Brain pericyte (primary cell): ENCODE measurements around the gene KLK13.
A peak's percentile ranks its signal among the peaks of the same experiment; 100 is the strongest.

Experiments used
- DNase-seq: peaks from one replicate; pipeline ENCODE4 v3.0.0-alpha.2; 2012; ENCODE audit warnings: low read depth, low spot score

KLK13 gene, protein sequence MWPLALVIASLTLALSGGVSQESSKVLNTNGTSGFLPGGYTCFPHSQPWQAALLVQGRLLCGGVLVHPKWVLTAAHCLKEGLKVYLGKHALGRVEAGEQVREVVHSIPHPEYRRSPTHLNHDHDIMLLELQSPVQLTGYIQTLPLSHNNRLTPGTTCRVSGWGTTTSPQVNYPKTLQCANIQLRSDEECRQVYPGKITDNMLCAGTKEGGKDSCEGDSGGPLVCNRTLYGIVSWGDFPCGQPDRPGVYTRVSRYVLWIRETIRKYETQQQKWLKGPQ

DNA sequence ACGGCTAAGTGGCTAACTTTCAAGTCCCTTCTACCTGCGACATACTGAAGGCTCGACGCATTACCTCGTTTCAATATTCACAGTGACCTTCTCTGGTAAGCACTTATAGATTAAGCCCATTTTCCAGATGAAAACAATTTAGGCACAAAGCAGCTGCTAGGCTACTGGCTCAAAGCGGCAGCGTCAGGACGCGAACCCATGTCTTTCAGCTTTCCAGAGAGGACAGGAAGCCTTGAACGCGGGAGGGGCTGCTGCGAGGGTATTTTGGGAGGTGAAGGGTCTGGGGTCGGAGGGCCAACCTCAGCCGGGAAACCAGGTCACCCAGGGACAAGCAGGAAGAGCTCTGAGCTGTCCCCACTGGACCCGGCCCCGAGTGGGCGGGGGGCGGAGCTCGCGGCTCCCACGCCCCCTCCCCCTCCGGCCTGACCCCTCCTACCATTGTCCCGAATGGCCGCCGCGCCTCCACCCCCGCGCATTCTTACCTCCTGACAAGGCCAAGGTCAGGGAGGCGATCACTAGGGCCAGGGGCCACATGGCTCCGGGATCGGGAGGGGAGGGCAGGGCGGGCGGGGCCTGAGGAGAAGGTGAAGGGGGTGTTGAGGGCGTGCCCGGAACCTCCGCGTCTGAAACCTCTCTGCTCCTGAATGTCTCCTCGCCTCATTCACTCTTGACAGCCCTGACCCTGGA lies at the start of gene KLK13:
Gene KLK13, minus strand, starts transcription at position 559 of the 687 bp plus-strand sequence. Its CDS starts 25 bp downstream, at position 534.
- no peak for DNase-seq

DNA sequence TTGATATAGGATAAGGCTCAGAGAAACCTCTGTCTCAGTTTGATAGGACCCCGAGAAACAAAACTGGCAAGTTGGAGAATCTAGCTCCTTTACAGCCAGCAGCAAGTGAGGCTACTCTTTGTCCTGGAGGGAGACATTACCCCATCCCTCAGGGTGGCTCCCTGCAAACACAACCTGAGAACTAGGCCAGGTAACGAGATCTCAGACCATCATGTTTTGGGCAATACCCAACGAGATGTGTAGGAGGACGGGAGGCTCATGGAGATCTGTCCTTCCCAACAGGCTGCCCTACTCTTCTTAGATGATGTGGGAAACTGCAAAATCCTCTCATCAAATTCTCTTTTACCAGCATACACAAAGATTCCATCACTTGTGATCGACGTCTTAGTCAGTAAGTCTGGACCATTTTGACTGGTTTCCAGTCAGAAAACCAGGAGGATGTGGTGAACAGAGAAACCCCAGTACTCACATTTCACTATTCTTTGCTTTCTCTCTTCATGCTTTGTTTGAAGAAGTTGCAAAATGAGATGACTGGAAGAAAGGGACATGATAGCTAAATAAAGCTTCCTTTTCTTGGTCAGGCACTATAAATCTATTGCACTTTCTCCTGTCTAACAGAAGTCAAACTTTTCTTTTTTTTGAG lies 49.3 kb upstream of the KLK13 start:
- no peak for DNase-seq

DNA sequence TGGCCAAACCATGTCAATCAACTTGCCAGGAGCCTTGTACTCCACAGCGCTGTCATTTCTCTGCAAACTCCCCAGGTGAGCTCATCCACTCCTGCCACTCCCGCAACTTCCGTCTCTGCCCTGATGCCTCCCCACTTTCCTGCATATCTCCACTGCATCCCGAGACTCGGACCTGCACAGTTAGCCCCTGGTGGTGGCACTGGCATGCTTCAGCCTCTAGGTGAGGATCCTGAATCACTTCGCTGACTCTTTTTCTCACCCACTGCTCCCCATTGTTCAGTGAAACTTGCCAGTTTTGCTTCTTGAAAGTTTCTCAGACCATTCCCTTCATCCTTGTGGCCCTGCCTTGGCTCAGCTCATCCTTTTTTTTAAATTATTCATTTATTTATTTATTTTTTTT lies 46.7 kb upstream of the KLK13 start:
- DNase-seq = no peak

DNA sequence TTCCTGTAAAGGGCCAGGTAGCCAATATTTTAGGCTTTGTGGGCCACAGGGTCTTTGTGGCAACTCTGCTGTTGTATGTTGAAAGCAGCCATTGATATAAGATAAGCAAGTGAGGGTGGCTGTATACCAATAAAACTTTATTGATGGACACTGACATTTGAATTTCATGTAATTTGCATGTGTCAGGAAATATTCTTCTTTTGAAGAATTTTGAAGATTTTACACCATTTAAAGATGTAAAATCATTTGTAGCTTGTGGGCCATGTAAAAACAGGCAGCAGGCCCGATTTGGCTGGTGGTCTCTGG lies 45.7 kb upstream of the KLK13 start:
- no peak for DNase-seq

DNA sequence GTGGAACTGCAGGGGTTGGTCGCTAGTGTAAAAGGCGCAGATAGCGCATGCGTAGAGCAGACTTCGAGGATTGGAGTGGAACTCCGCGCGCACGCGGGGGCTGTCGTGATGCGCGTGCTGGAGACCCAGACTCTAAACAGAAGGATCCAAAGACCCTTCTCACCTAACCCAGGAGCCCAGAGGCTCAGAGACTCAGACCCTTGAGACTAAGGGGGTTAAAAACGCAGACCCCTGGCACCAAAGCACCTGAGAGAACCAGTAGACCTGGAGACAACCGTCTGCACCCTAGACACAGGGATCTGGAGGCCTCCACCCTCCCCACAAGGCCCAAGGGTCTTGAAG lies 43.9 kb upstream of the KLK13 start:
- DNase-seq = no peak

DNA sequence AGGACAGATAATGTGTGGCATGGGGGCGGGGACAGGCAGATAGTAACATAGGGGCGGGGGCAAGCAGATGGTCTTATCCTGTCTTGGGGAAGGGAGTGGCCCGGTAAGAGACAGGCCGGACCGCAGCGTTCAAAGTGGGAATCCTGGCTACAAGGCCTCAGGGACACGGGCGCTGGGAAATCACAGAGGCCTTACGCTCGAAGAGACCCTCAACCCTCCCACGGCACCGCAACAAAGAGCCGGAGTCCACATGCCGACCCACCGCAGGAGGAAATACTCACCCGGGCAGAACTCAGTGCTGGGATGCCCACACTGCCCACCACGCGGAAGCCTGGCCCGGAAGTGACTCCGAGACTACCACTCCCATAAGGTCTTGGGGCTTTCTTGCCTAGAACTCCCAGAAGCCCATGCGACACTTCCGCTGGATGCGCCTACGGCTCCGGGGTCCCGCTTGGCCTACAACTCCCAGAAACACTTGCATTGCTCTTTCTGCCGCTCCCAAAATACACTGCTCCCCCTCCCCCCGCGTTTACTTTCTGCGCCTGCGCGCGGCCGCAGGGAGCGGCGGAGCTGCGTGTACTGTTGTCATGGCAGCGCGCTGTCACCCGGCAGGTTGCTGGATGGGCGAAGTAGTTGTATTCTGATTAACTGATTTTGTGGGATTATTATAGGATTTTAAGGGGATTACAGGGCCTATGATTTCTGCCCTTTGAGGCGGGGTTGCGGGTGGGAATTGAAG lies 43.3 kb upstream of the KLK13 start, which contains the start of gene CTU1:
Gene CTU1, minus strand, starts transcription at position 344 of the 739 bp plus-strand sequence. CDS start 3,840 bp downstream, outside the sequence.
- DNase-seq = peak; percentile 96

DNA sequence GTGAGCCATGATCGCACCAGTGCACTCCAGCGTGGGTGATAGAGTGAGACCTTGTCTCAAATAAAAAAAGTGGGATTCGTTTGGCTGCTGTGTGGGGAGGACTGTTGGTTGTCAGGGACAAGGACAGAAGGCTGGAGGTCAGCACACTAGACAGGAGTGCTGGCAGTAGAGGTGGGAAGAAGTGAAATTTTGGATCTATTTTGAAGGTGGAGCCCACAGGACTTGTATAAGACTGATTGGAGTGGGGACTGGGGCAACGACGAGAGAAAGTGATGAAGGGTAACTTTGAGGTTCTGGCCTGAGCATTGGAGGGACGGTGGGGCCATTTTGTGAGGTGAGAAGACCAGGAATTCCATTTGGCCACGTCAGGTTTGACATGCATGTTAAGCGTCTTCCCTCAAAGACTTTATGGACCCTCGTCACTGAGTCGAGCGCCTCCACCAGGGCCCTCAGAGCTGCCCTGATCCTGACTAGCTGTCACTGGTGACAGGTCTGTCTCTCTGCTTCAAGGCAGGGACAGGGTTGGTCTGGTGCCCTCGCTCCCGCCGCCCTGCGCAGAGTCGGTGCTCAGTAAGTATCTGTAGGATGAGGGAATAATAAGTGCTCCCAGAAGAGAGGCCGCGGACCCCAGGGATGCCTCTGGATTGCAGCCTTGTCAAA lies 42.6 kb upstream of the KLK13 start:
- DNase-seq = no peak

DNA sequence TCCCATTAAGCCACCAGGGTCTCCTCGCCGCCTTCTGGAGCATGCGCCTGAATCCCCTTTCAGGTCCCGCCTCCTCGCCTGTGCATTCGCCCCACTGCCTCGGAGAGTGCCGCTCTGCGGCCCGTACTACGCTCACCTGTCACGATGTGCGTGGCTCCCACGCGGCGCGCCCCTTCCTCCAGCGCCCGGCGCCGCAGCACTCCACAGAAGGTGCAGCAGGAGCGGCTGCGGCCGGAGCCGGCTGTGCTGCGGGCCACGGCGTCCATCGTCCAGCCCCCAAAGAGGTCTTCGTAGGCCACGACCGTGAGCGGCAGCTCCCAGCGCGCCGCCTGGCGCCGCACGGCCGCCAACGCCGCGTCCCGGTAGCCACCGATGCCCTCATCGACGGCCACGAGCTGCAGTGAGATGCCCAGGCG lies 39.0 kb upstream of the KLK13 start:
- no peak for DNase-seq

DNA sequence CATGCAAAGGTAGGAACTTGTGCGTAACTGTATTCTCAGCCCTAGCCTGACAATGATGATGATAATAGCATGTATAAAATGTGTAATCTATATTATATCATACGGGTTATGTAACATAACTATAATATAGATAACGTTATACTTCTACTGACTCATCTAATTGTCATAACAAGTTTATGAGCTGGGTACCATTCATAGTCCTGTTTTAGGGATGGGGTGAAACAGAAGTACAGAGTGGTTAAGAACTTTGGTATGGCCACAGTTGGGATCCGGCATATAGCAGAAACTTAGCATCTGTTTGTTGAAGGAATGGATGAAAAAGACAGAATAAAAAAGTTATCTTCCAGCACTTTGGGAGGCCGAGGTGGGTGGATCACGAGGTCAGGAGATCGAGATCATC lies 38.1 kb upstream of the KLK13 start:
- no peak for DNase-seq

DNA sequence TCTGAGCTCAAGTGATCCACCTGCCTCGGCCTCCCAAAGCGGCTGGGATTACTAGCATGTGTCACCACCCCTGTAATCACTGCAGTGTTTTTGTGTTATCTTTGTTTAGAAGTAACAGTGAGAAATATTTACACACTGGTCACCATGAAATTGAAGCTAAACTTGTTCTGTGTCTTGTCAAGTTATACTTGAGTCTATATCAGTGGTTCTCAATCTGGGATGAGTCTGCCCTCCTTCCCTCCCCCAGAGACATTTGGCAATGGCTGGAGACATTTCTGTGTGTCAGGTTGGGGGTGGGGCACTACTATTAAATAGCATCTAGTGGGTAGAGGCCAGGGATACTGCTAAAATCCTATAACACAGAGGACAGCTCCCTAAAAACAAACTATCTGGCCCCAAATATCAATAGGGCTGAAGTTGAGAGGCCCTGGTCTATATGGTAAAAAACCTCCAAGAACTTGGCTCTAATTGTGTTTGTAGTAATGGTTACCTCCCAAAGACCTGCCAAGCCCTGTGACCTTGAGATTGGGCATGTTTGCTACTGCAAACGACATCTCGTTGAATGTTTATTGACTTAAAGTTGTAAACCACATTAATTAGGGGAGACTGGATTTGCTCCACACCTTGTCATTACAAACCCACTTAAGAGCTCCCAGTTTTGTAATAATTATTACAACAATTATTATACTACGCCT lies 36.4 kb upstream of the KLK13 start:
- no peak for DNase-seq

DNA sequence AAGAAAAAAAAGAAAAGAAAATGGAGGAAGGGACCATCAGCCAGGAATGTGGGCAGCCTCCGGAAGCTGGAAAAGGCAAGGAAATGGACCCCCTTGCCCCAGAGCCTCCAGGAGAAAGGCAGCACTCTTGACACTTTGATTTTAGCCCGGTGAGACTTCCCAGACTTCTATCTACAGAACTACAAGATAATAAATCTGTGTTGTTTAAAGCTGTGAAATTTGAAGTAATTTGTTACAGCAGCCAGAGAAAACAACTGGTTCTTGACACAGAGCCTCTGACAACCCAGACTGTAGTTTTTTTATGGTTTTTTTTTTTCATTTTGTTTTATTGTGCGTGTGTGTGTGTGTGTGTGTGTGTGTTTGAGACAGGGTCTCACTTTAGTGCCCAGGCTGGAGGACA lies 35.7 kb upstream of the KLK13 start:
- DNase-seq = no peak

DNA sequence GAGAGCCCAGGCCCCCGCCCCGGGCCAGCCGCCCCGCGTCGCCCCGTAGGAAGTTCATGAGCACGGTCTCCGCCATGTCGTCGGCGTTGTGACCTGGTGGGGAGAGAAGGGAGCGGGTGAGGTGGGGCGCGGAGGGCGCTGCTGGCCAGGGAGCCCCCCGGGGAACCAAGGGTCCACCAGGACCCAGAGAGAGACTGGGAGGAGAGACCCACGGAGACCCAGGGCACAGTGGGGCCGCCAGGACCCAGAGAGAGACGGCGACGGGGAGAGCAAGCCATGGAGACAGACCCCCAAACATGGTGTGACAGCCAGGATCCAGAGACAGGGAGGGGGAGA lies 34.1 kb upstream of the KLK13 start:
- no peak for DNase-seq

DNA sequence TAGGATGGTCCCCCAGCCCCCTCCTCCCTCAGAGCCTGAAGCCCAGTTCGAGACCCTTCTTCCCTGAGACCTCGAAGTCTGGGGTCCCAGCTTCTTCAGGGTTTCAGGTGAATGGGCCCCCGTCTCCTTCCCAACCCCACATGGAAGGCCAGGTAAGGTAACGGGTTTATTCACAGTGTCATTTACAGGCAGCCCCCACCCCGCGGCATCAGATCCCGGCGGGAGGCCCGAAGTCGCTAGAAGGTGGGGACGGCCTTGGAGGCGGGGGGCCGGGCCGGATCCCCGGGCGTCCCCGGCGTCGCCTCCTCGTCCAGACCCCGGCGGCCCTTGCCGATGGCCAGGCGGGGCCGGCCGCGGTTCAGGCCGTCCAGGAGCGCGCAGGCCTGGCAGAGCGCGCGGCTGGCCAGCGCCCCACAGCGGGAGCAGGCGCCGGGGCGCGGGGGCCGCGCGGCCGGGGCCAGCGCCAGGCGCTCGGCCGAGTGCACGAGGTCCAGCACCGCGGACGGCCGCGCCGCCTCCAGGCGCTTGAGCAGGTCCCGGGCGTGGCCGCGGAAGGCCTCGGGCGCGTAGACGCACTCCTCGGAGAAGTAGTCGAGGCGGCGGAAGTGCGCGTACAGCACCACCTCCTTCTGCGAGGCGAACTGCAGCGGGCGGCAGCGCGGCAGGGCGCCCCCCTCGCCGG lies 33.6 kb upstream of the KLK13 start:
- no peak for DNase-seq

DNA sequence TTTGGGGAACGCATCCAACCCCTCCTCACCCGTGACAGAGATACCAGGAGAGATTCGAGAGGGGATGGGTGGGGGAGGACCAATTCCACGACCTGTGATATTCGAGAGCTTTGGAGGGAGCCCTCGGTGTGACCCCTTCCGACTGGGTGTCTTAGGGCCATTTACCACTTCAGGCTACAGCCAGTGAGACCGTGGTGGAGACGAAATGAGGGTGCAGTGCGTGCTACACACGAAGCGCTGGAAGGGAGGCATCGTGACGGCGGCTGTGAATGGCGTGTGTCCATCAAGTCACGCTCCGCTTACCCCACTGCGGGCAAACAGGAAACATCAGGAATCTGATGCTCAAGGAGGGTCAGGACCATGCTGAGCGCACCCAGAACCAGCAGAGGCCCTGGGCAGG lies 32.9 kb upstream of the KLK13 start:
- DNase-seq = no peak

DNA sequence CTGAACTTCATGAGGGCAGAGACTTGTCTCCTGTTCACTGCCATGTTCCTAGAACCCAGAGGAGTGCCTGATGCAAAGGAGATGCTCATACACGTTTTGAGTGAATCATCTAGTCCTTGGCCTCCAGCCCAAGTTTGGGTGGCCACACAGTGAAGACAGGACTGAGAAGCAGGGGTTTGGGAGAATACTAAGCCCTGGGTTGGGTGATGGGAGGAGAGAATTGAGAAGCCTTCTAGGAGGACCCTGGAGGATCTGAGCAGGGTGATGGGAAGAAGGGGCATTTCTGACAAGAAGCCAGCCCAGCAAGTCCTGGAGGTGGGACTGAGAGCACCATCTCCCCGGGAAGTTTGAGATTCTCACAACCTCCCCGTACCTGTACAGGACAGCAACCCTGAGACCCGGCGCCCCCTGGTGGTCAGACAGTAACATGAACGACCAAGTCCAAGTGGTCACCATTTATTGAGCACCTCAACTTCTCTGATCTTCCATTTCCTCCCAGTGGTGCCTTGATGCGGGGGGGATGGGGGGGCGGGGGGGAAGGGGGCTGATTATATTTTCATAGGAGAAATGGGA lies 32.4 kb upstream of the KLK13 start:
- DNase-seq = no peak

DNA sequence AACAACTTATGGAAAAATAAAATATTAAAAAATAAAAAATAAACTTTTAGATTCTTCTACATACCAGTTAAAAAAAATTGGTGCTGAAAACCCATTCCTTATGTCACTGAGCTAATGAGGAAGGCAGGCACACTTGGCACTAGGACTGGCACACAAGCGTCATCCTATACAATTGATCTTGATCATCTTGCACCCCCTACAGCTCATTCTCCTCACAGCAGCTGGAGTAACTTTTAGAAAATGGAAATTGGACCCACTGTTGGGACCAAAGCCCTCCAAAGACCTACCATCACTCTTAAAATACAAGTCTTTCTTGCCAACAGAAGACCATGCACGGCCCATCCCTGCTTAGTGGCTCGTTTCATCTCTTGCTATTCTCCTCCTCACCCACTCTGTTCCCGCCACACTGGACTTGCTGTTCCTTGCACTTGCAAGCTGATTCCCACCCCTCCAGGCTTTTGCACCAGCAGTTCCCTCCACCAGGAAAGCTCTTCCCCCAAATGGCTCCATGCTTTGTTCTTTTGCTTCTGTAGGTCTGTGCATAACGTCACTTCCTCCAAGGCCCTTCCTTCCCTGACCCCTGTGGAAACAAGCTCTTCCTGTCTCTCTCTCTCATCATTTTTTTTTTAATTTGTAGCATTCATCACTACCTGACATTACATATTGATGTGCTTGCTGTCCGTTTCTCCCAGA lies 31.7 kb upstream of the KLK13 start:
- no peak for DNase-seq

DNA sequence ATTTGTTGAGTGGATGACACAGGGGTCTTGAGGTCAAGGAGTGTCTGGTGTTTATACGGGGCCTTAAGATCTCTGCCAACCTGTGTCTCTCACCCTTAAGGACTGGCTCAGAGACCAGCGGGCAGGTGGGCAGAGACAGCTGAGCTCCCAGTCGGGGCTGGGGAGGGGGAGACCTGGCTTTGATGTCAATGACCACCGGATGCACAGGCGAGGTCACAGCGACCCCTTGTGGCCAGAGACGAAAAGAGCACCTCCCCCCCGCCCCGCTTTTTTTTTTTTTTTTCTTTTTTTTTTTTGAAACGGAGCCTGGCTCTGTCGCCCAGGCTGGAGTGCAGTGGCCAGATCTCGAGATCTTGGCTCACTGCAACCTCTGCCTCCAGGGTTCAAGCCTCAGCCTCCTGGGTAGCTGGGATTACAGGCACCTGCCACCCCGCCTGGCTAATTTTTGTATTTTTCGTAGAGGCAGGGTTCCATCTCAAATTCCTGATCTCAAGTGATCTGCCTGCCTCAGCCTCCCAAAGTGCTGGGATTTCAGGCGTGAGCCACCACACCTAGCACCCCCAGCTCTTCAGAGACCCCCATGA lies 29.9 kb upstream of the KLK13 start:
- no peak for DNase-seq

DNA sequence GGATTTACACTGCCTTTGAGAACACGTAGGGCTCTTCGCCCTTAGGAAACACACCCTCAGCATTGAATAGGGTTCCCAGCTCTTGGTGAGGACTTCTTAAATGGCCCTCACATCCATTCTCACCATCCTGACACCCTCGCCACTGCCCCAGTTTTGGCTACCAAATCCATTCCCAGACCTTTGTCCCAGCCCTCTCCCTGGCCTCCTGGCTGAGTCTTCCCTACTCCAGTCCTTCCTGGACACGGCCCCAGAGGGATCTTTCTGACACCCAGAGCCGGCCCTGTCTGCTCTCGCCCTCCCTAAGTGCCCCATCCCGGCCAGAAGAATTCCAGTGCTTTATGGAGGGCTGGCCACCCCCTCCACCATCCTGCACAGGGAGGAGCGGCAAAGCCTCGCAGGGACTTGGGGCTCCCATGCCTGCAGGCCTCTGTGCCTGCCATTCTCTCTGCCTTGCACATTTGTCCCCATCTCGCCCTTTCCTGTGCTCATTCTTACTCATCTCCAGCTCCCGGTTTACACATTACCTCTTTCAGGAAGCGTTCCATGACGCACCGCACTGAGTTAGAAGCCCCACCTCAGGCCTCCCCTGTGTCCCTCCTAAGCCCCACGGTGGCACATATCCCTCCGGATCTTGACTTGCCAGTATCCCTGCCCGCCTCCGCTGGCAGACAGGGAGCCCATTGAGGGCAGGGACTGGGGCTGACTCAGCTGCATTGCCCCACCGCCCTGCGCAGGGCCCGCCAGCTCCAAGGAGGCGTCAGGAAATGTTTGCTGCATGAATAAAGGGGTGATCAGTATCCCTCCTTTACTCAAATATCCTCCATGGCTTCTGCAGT lies 28.8 kb upstream of the KLK13 start:
- DNase-seq = no peak

DNA sequence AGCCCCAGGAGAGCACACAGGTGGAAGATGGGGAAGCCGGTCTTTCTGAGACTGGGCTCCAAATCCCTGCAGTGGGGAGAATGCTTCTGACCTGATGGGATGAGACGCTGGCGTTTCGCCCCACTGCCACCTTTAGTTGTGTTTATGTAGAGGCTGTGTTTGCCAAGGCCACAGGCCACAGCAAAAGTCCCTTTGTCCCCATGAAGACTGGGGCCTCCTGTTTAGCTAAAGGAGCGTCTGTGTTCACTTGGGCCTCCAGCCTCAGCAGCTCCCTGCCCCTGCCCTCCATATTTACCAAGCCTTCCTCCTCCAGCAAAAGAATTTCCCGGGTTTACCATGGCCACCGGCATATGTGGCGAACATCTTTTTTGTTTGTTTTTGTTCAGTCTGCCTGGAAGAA lies 28.2 kb upstream of the KLK13 start:
- no peak for DNase-seq
